Measurements from ENCODE around the gene MAGT1.
"Not testable (repeated sequence)": the region's sequence is repeated elsewhere in the genome, so short reads cannot be mapped to it uniquely, and the experiment has no call there.

Gene MAGT1

GRCh38 chrX:77899081-77899828 is 4.0 kb upstream of the MAGT1 start, which contains the start of gene COX7B:
Gene COX7B, plus strand, starts transcription at chrX:77899468. Its CDS starts 86 bp downstream, at chrX:77899554.
- H4K91ac ChIP-seq (ENCODE audit: low read depth, low read length), result peak within 1 kb of the TSS; percentile 37
- no peak within 1 kb of the TSS for H3K18ac ChIP-seq (ENCODE audit: low read length)
- WGBS (ENCODE audit: extremely low coverage, insufficient coverage, insufficient read length), result no CpG with 5 or more reads among the region's 28 CpGs

GRCh38 chrX:77893713-77894112 is 1.5 kb downstream of the MAGT1 start:
- H4K91ac ChIP-seq (ENCODE audit: low read depth, low read length), result no peak overlapping the region
- no peak overlapping the region for H2AFZ ChIP-seq (ENCODE audit: insufficient read depth, low read length, poor library complexity)
- H3K9ac ChIP-seq (ENCODE audit: low read length), result no peak overlapping the region
- no peaks in the 10 kb centered on the region for H3K4me1 ChIP-seq (ENCODE audit: control insufficient read depth in 1 of 2, insufficient read depth in 2 of 2, low read length in 2 of 2)
- H3K79me1 ChIP-seq (ENCODE audit: low read length), result peaks cover 2% of the 10 kb centered on the region
- no peak overlapping the region for H4K8ac ChIP-seq (ENCODE audit: low read depth, low read length)
- no peak overlapping the region for H3K4me3 ChIP-seq (ENCODE audit: low read depth, low read length)
- H3K27me3 ChIP-seq (ENCODE audit: insufficient read depth, low read length), result no peaks in the 10 kb centered on the region
- H4K12ac ChIP-seq (ENCODE audit: low read depth, low read length), result no peak overlapping the region
- H3K14ac ChIP-seq (ENCODE audit: low read length), result no peak overlapping the region
- DNase-seq, result peak in 1 of 2 donors; percentile 5
- no peak overlapping the region for H2BK120ac ChIP-seq (ENCODE audit: insufficient read depth, low read length, poor library complexity)
- WGBS (ENCODE audit: extremely low coverage, insufficient coverage, insufficient read length), result no CpG with 5 or more reads among the region's 10 CpGs
- H3K18ac ChIP-seq (ENCODE audit: low read length), result no peak overlapping the region
- no peak overlapping the region for H2BK12ac ChIP-seq (ENCODE audit: low read length)
- H3K4ac ChIP-seq (ENCODE audit: low read depth, low read length), result no peak overlapping the region
- H2BK5ac ChIP-seq (ENCODE audit: low read depth, low read length, poor library complexity), result no peak overlapping the region
- peaks cover 2% of the 10 kb centered on the region for H3K79me2 ChIP-seq (ENCODE audit: control insufficient read depth, insufficient read depth, low read length, poor library complexity)
- no peak overlapping the region for H3K23ac ChIP-seq (ENCODE audit: low read length)
- no peak overlapping the region for H2AK5ac ChIP-seq (ENCODE audit: low read length)
- no peaks in the 10 kb centered on the region for H3K36me3 ChIP-seq (ENCODE audit: control insufficient read depth in 1 of 2, insufficient read depth in 2 of 2, low read length in 2 of 2)
- no peak overlapping the region for H3K4me2 ChIP-seq (ENCODE audit: low read length)
- no peak overlapping the region for H3K27ac ChIP-seq (ENCODE audit: low read depth, low read length)
- H3K9me3 ChIP-seq (ENCODE audit: insufficient read depth, low read depth, low read length), result no peaks in the 10 kb centered on the region

More at GRCh38 chrX:77899081-77899828, 4.0 kb upstream of the MAGT1 start, which contains the start of gene COX7B:
- Histone ChIP-seq H4K8ac (ENCODE audit: low read depth, low read length) (peak within 1 kb of the TSS; percentile 82), H2AK5ac (ENCODE audit: low read length) (no peak within 1 kb of the TSS), H3K4me2 (ENCODE audit: low read length) (peak within 1 kb of the TSS; percentile 63), H4K12ac (ENCODE audit: low read depth, low read length) (peak within 1 kb of the TSS; percentile 62), H3K79me1 (ENCODE audit: low read length) (peaks cover 2% of the 10 kb centered on the region), H3K14ac (ENCODE audit: low read length) (no peak within 1 kb of the TSS), H3K9me3 (ENCODE audit: insufficient read depth, low read depth, low read length) (no peaks in the 10 kb centered on the region), H2AFZ (ENCODE audit: insufficient read depth, low read length, poor library complexity) (no peak within 1 kb of the TSS), H3K9ac (ENCODE audit: low read length) (peak within 1 kb of the TSS; percentile 88), H3K23ac (ENCODE audit: low read length) (no peak within 1 kb of the TSS), H3K4me1 (ENCODE audit: control insufficient read depth in 1 of 2, insufficient read depth in 2 of 2, low read length in 2 of 2) (no peaks in the 10 kb centered on the region), H3K79me2 (ENCODE audit: control insufficient read depth, insufficient read depth, low read length, poor library complexity) (peaks cover 2% of the 10 kb centered on the region), H3K27me3 (ENCODE audit: insufficient read depth, low read length) (no peaks in the 10 kb centered on the region), H2BK12ac (ENCODE audit: low read length) (no peak within 1 kb of the TSS), H2BK5ac (ENCODE audit: low read depth, low read length, poor library complexity) (no peak within 1 kb of the TSS), H3K4me3 (ENCODE audit: low read depth, low read length) (peak within 1 kb of the TSS; percentile 77), H3K36me3 (ENCODE audit: control insufficient read depth in 1 of 2, insufficient read depth in 2 of 2, low read length in 2 of 2) (peaks cover 0 to 4% of the 10 kb centered on the region in 2 experiments), H3K4ac (ENCODE audit: low read depth, low read length) (peak within 1 kb of the TSS; percentile 72), H2BK120ac (ENCODE audit: insufficient read depth, low read length, poor library complexity) (peak within 1 kb of the TSS; percentile 17), H3K27ac (ENCODE audit: low read depth, low read length) (peak within 1 kb of the TSS; percentile 20)
- peak; percentile 73 to 98 for DNase-seq

DNA sequence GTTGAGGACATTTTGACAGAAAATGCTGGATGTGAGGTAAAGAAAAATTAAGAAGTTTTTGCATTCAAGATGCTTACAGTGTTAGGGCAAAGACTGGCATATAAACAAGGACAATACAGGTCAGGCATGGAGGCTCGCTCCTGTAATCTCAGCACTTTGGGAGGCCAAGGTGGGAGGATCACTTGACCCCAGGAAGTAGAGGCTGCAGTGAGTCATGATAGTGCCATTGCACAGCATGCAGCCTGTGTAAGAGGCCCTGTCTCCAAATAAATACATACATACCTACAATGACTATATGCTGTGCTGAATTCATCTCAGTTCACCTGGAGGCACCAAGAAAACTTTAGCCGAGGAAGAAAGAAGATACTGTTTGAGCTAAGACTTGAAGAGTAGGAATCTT is 2.3 kb downstream of the MAGT1 start:
- Histone ChIP-seq H4K12ac (ENCODE audit: low read depth, low read length) (no peak overlapping the region), H4K8ac (ENCODE audit: low read depth, low read length) (no peak overlapping the region), H3K4me2 (ENCODE audit: low read length) (no peak overlapping the region), H3K18ac (ENCODE audit: low read length) (no peak overlapping the region), H3K14ac (ENCODE audit: low read length) (no peak overlapping the region), H2AFZ (ENCODE audit: insufficient read depth, low read length, poor library complexity) (no peak overlapping the region), H3K4ac (ENCODE audit: low read depth, low read length) (peak overlapping the region; percentile 55), H2BK12ac (ENCODE audit: low read length) (no peak overlapping the region), H3K27me3 (ENCODE audit: insufficient read depth, low read length) (no peaks in the 10 kb centered on the region), H2AK5ac (ENCODE audit: low read length) (no peak overlapping the region), H4K91ac (ENCODE audit: low read depth, low read length) (no peak overlapping the region), H2BK5ac (ENCODE audit: low read depth, low read length, poor library complexity) (no peak overlapping the region), H3K4me3 (ENCODE audit: low read depth, low read length) (no peak overlapping the region), H3K79me1 (ENCODE audit: low read length) (peaks cover 2% of the 10 kb centered on the region), H3K23ac (ENCODE audit: low read length) (no peak overlapping the region), H2BK120ac (ENCODE audit: insufficient read depth, low read length, poor library complexity) (no peak overlapping the region), H3K4me1 (ENCODE audit: control insufficient read depth in 1 of 2, insufficient read depth in 2 of 2, low read length in 2 of 2) (no peaks in the 10 kb centered on the region), H3K9ac (ENCODE audit: low read length) (no peak overlapping the region), H3K79me2 (ENCODE audit: control insufficient read depth, insufficient read depth, low read length, poor library complexity) (peaks cover 2% of the 10 kb centered on the region), H3K27ac (ENCODE audit: low read depth, low read length) (no peak overlapping the region), H3K36me3 (ENCODE audit: control insufficient read depth in 1 of 2, insufficient read depth in 2 of 2, low read length in 2 of 2) (no peaks in the 10 kb centered on the region), H3K9me3 (ENCODE audit: insufficient read depth, low read depth, low read length) (no peaks in the 10 kb centered on the region)
- DNase-seq, result no peak
- WGBS (ENCODE audit: extremely low coverage, insufficient coverage, insufficient read length), result no CpG with 5 or more reads among the region's 2 CpGs

- H3K4me2 ChIP-seq (ENCODE audit: low read length); H3K27me3 ChIP-seq (ENCODE audit: insufficient read depth, low read length); H3K79me1 ChIP-seq (ENCODE audit: low read length); H3K9me3 ChIP-seq (ENCODE audit: insufficient read depth, low read depth, low read length); H2BK5ac ChIP-seq (ENCODE audit: low read depth, low read length, poor library complexity); H2BK120ac ChIP-seq (ENCODE audit: insufficient read depth, low read length, poor library complexity); H3K4ac ChIP-seq (ENCODE audit: low read depth, low read length); H3K14ac ChIP-seq (ENCODE audit: low read length); H3K4me1 ChIP-seq (ENCODE audit: control insufficient read depth in 1 of 2, insufficient read depth in 2 of 2, low read length in 2 of 2); H2BK12ac ChIP-seq (ENCODE audit: low read length); H3K79me2 ChIP-seq (ENCODE audit: control insufficient read depth, insufficient read depth, low read length, poor library complexity); H3K23ac ChIP-seq (ENCODE audit: low read length); H4K8ac ChIP-seq (ENCODE audit: low read depth, low read length); H3K18ac ChIP-seq (ENCODE audit: low read length); H4K12ac ChIP-seq (ENCODE audit: low read depth, low read length); H3K27ac ChIP-seq (ENCODE audit: low read depth, low read length); H3K9ac ChIP-seq (ENCODE audit: low read length); DNase-seq; H4K91ac ChIP-seq (ENCODE audit: low read depth, low read length); H3K4me3 ChIP-seq (ENCODE audit: low read depth, low read length); H2AFZ ChIP-seq (ENCODE audit: insufficient read depth, low read length, poor library complexity); H2AK5ac ChIP-seq (ENCODE audit: low read length); H3K36me3 ChIP-seq (ENCODE audit: control insufficient read depth in 1 of 2, insufficient read depth in 2 of 2, low read length in 2 of 2): not testable (repeated sequence)
- no CpG with 5 or more reads among the region's 4 CpGs for WGBS (ENCODE audit: extremely low coverage, insufficient coverage, insufficient read length)
Observed at GRCh38 chrX:77881418-77881817, 13.8 kb downstream of the MAGT1 start.
